HK-2 (cell line): ENCODE measurements around the gene MACC1.

Experiments
- DNase-seq: peaks from one replicate; pipeline ENCODE4 v3.0.0-alpha.2; 2018; ENCODE audit not compliant: unreplicated experiment

The MACC1 gene

GRCh38 chr7:20229646-20230500 is 12.7 kb upstream of the MACC1 start:
- DNase-seq = no peak

GRCh38 chr7:20229081-20229480 is 11.9 kb upstream of the MACC1 start:
- no peak for DNase-seq

DNA sequence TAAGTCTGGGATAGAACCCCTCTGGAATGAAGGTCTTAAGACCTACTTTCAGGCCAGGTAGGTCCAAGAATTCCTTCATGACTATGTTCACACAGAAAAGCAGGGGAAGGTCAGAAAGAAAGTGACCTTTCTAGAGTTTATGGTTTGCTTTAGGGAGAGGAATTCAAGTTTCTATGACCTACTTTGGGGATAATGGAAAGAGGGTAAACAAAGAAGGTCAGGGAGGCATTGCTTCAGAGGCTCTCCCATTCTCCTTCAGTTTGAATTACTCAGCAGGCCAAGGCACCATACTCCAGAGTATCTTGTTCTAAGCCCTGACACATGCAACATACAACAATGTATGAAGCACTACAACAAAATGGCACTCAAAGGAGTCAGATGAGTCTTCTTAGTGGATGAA is 11.5 kb upstream of the MACC1 start:
- no peak for DNase-seq

GRCh38 chr7:20227291-20227795 is 10.2 kb upstream of the MACC1 start:
- DNase-seq = no peak

GRCh38 chr7:20226860-20227259 is 9.7 kb upstream of the MACC1 start:
- DNase-seq = no peak

- no peak for DNase-seq
These were observed 8.2 kb upstream of the MACC1 start for GRCh38 chr7:20225384-20225783.

GRCh38 chr7:20224025-20224424 is 6.8 kb upstream of the MACC1 start:
- no peak for DNase-seq

- DNase-seq = no peak
These were observed 6.2 kb upstream of the MACC1 start for GRCh38 chr7:20223356-20223755.

GRCh38 chr7:20222219-20222828 is 5.1 kb upstream of the MACC1 start:
- no peak for DNase-seq

- no peak for DNase-seq
These were observed 3.9 kb upstream of the MACC1 start for GRCh38 chr7:20220921-20221547.

DNA sequence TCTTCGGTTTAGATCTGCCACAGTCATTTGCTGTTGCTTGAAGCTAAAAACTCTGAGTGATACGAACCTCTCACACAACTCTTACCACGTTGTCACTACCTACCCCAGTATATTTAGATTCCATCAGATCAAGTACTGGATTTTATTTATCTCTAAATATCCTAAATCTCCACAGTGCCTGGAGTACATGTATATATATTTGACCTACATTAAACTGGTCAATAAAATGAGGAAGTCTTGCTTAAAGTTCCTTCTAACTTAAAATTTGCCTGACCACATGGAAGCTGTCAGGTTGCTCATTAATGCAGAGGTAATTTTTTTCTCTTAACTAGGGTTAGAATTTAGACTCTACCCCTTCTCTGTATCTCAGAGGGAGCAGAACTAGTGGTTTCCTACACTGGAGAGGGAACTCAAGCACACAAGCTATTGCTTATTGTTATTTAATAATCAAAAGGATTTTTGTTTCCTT is 3.1 kb upstream of the MACC1 start:
- no peak for DNase-seq

DNA sequence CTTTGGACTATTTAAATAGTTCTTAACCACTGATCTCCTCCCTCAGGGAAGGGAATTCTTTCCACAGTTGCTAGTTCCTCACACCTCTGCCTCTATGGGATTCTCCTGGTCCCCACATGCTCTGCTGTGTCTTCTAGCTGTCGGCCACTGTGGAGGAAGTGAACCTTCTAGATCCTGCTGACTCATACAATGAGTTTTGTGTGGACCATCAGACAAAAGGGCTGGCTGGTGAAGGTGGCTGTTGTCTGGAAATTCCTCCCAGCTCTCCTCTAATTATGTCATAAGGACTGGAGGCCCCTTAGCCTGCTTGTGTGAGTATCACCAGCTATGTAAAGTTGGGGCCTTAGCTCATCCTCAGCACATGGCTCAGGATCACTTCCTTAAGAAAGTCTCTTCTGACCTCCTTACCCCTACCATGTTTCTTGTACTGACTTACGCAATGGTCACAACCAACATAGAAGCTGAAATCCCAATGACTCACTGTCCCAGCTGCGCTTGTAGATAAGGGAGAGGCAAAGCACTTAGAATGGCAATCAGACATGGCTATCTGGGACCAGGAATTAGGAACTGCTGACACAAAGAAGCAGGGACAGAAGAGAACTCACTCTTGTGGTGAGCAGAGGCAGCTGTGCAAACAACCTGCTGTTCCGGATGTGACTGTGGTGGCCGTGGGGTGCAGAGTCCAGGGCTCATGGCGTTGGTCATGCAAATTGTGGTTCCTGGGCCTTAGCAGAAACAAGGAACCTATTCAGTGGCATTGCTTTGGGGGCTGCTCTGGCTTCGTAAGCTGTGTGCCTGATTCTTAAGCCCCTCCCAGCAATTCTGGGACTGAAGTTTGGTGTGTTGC is 2.5 kb upstream of the MACC1 start:
- no peak for DNase-seq

DNA sequence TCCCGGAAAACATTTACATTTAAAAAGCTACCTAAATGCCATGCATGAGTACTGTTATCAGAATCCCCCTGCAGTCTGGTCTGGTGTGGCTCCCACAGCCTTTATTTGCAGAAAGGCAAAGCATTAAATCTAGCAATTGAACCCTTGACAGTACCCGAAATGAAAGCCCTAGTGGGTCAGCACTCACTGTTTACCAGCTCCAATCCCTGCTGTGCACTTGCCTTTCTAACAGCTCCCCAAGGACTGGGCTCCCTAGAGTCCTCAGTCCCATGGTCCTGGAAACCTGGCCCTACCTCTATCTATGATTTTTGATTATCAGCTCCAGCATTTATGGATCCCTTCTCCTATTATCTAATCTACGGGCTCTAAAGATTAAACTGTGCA is 1.9 kb upstream of the MACC1 start:
- DNase-seq = no peak

DNA sequence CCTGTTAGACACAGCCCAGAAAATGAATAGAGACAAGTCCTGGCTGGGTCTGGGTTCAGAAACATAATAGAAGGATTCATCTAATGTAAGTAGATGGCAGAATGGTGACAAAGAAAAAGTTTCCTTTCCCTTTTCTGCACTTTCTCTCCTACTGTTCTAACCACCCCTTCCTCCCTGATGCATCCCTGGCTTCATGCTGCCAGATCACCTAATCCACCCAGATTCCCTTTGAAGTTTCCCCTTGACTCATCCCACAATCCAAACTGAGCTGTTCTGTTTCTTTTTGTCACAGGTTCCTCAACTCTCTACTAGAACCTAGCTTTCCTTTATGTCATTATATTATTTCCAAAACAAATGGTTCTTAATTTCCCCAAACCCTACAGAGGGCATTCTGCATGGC is 1.1 kb upstream of the MACC1 start:
- DNase-seq = no peak

- DNase-seq = no peak
These were observed 663 bp downstream of the MACC1 start for GRCh38 chr7:20216406-20217036.

GRCh38 chr7:20214921-20215669 is 2.1 kb downstream of the MACC1 start:
- no peak for DNase-seq

DNA sequence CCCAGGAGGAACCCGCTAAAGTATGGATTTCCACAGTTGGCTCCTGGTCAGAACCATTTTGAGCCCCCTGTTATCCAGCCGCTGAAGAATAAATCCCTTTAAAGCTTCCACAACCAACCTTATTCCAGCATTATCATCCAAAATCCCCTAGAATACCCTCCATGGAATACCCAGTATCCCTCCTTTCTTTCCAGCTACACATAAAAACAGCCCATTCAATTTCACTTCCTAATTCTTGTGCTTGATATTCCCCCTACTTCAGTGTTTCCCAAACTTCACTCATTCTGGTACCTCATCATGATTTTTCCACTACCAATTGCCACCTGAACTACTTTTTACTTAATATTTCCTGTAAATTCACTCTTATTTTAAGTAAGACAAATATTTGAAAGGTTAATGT is 3.1 kb downstream of the MACC1 start:
- DNase-seq = no peak

GRCh38 chr7:20213378-20213777 is 3.8 kb downstream of the MACC1 start:
- no peak for DNase-seq

- DNase-seq = no peak
These were observed 5.8 kb downstream of the MACC1 start for GRCh38 chr7:20211376-20211775.

DNA sequence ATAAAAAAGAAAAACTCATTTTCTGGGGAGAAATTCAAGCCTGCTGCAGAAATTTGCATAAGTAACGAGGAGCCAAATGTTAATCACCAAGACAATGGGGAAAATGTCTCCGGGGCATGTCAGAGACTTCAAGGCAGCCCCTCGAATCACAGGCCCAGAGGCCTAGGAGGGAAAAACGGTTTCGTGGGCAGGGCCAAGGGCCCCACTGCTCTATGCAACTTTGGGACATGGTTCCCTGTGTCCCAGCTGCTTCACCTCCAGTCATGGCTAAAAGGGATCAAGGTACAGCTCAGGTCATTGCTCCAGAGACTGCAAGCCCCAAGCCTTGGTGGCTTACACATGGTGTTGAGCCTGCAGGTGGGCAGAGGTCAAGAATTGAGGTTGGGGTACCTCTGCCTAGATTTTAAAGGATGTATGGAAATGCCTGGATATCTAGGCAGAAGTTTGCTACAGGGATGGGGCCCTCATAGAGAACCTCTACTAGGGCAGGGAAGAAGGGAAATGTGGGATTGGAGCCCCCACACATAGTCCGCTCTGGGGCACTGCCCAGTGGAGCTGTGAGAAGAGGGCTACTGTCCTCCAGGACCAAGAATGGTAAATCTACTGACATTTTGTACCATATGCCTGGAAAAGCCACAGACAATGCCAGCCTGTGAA is 8.4 kb downstream of the MACC1 start:
- DNase-seq = no peak
